CD4-positive, alpha-beta T cell (primary cell): ENCODE measurements around the gene NFATC1. TPM values are rescaled to one million over a fixed set of nuclear protein-coding genes. Genes with fewer than 3 reads are reported as not detected.

Experiments
- ATAC-seq: fragments of 200-7000 bp; cut with Tn5 transposase; one replicate; pipeline ENCODE4 v1.10.0; 2022; ENCODE audit warnings: mild to moderate bottlenecking; ENCODE audit not compliant: poor library complexity
- CTCF ChIA-PET: fragments of 350-600 bp; sonication (Branson Sonifier 250); formaldehyde crosslinking; loops from one replicate; lab custom pipeline; 2021; ENCODE audit warnings: antibody characterized with exemption, inconsistent platforms; lab: Charles Lee
- POLR2A ChIA-PET: fragments of 350-600 bp; sonication (Branson Sonifier 250); formaldehyde crosslinking; loops from one replicate; lab custom pipeline; 2021; ENCODE audit warnings: antibody characterized with exemption, inconsistent platforms; lab: Charles Lee
- DNase-seq, 14 experiments: peaks; one replicate each; pipeline ENCODE4 v3.0.0-alpha.2; 2013 to 2020; ENCODE audit warnings: mixed read lengths in 2 of 14
- H3K27ac ChIP-seq, 2 donors: one replicate each; pipeline versions ENCODE4 v1.5.1 to v1.7.0; 2013; ENCODE audit warnings: low read length in 2 of 2, low read depth in 1 of 2, mild to moderate bottlenecking in 1 of 2
- H3K27me3 ChIP-seq, 2 experiments: 1 replicate in 1 of 2; 2 replicates in 1 of 2; pipeline versions ENCODE4 v1.6.1 to v1.7.0; 2013; ENCODE audit warnings: low read length in 2 of 2, control low read depth in 1 of 2, mild to moderate bottlenecking in 1 of 2, moderate library complexity in 1 of 2; ENCODE audit not compliant: insufficient read depth in 2 of 2, control insufficient read depth in 1 of 2
- H3K36me3 ChIP-seq: one replicate; pipeline ENCODE4 v1.6.1; 2013; ENCODE audit warnings: low read length, control low read depth; ENCODE audit not compliant: insufficient read depth
- H3K4me1 ChIP-seq: one replicate; pipeline ENCODE4 v1.6.1; 2013; ENCODE audit warnings: low read length, control low read depth; ENCODE audit not compliant: insufficient read depth
- H3K4me3 ChIP-seq: one replicate; pipeline ENCODE4 v1.5.1; 2013; ENCODE audit warnings: mild to moderate bottlenecking, low read length, moderate library complexity
- H3K9me3 ChIP-seq, 2 experiments: 1 replicate in 1 of 2; 2 replicates in 1 of 2; pipeline versions ENCODE4 v1.6.1 to v1.7.0; 2013; ENCODE audit warnings: low read length in 2 of 2, mild to moderate bottlenecking in 2 of 2, control low read depth in 1 of 2, moderate library complexity in 1 of 2; ENCODE audit not compliant: control insufficient read depth in 1 of 2, insufficient read depth in 1 of 2
- H3K27ac Mint-ChIP-seq: one replicate; pipeline ENCODE4 v1.8.0; 2020; ENCODE audit warnings: mixed read lengths
- H3K27me3 Mint-ChIP-seq: one replicate; pipeline ENCODE4 v1.8.0; 2021; ENCODE audit warnings: mixed read lengths
- H3K36me3 Mint-ChIP-seq: one replicate; pipeline ENCODE4 v1.8.0; 2021; ENCODE audit warnings: low read depth, mixed read lengths
- H3K4me1 Mint-ChIP-seq: one replicate; pipeline ENCODE4 v1.8.0; 2021; ENCODE audit warnings: low read depth, mixed read lengths
- H3K4me3 Mint-ChIP-seq: one replicate; pipeline ENCODE4 v1.8.0; 2020; ENCODE audit warnings: mild to moderate bottlenecking, mixed read lengths
- H3K9me3 Mint-ChIP-seq: one replicate; pipeline ENCODE4 v1.8.0; 2020; ENCODE audit warnings: mixed read lengths
- CTCF ChIP-seq: fragments of 200-600 bp; IDR thresholded peaks from one replicate; pipeline ENCODE4 v1.8.0; 2022; ENCODE audit warnings: antibody characterized with exemption, mild to moderate bottlenecking
- intact Hi-C, 2 experiments: fragments of 100-400 bp; cut with DNase I in 1 of 2; cut with micrococcal nuclease in 1 of 2; formaldehyde crosslinking; loops; one replicate each; pipeline versions ENCODE4 v1.15.1 to v1.9.0; 2023 to 2025; cut with DNase I, micrococcal nuclease
- total RNA-seq, 174 experiments: library from RNA in 2 of 174; stranded (reverse) in 2 of 174; gene quantifications; one replicate each; pipeline ENCODE4 v1.2.3 and lab custom pipeline; 2021 to 2026

Gene NFATC1
- total RNA-seq, 2 experiments from 2014 or later = 107 to 113 TPM

- no peak for TF ChIP-seq CTCF
- intact Hi-C loops = no loop called here
- Mint-ChIP-seq H3K4me3 (peak overlapping the region; percentile 11), H3K9me3 (no peaks in the 10 kb centered on the region), H3K27ac (no peak overlapping the region), H3K27me3 (no peaks in the 10 kb centered on the region), H3K4me1 (peaks cover 49% of the 10 kb centered on the region), H3K36me3 (peaks cover 53% of the 10 kb centered on the region)
- POLR2A ChIA-PET = no interaction called here
- H3K27ac ChIP-seq = no peak overlapping the region
- H3K4me3 ChIP-seq = no peak overlapping the region
- H3K4me1 ChIP-seq = peaks cover 21% of the 10 kb centered on the region
- no peaks in the 10 kb centered on the region for H3K9me3 ChIP-seq
- ATAC-seq = no peak
- H3K36me3 ChIP-seq = peaks cover 61% of the 10 kb centered on the region
- no peak for DNase-seq
- CTCF ChIA-PET = no interaction called here
- no peaks in the 10 kb centered on the region for H3K27me3 ChIP-seq
These were observed 14.5 kb downstream of the NFATC1 start for GRCh38 chr18:79410171-79410641.

DNA sequence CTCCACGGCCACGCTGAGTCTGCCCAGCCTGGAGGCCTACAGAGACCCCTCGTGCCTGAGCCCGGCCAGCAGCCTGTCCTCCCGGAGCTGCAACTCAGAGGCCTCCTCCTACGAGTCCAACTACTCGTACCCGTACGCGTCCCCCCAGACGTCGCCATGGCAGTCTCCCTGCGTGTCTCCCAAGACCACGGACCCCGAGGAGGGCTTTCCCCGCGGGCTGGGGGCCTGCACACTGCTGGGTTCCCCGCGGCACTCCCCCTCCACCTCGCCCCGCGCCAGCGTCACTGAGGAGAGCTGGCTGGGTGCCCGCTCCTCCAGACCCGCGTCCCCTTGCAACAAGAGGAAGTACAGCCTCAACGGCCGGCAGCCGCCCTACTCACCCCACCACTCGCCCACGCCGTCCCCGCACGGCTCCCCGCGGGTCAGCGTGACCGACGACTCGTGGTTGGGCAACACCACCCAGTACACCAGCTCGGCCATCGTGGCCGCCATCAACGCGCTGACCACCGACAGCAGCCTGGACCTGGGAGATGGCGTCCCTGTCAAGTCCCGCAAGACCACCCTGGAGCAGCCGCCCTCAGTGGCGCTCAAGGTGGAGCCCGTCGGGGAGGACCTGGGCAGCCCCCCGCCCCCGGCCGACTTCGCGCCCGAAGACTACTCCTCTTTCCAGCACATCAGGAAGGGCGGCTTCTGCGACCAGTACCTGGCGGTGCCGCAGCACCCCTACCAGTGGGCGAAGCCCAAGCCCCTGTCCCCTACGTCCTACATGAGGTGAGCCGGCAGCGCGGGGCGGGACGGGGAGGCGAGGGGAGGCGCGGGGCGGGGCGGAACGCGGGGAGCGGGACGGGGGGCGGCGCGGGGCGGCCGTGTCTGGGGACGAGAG is 15.2 kb downstream of the NFATC1 start:
- Histone ChIP-seq H3K4me1 (peaks cover 13% of the 10 kb centered on the region), H3K27ac (no peak overlapping the region), H3K27me3 (no peaks in the 10 kb centered on the region), H3K4me3 (no peak overlapping the region), H3K9me3 (no peaks in the 10 kb centered on the region), H3K36me3 (peaks cover 65% of the 10 kb centered on the region)
- TF ChIP-seq CTCF = no peak
- POLR2A ChIA-PET = no interaction called here
- H3K4me3 Mint-ChIP-seq = no peak overlapping the region
- H3K27ac Mint-ChIP-seq = no peak overlapping the region
- H3K4me1 Mint-ChIP-seq = peaks cover 42% of the 10 kb centered on the region
- peaks cover 49% of the 10 kb centered on the region for H3K36me3 Mint-ChIP-seq
- ATAC-seq (no peak), DNase-seq (no peak)
- intact Hi-C loops = no loop called here
- no peaks in the 10 kb centered on the region for H3K27me3 Mint-ChIP-seq
- CTCF ChIA-PET = no interaction called here
- no peaks in the 10 kb centered on the region for H3K9me3 Mint-ChIP-seq

- ChIA-PET CTCF (no interaction called here), POLR2A (no interaction called here)
- DNase-seq (no peak), ATAC-seq (no peak)
- TF ChIP-seq CTCF = no peak
- Mint-ChIP-seq H3K4me3 (no peak overlapping the region), H3K27me3 (no peaks in the 10 kb centered on the region), H3K9me3 (no peaks in the 10 kb centered on the region), H3K27ac (no peak overlapping the region), H3K36me3 (peaks cover 49% of the 10 kb centered on the region), H3K4me1 (peaks cover 39% of the 10 kb centered on the region)
- intact Hi-C loops = no loop called here
- Histone ChIP-seq H3K4me3 (no peak overlapping the region), H3K27me3 (no peaks in the 10 kb centered on the region), H3K9me3 (no peaks in the 10 kb centered on the region), H3K36me3 (peaks cover 67% of the 10 kb centered on the region), H3K27ac (no peak overlapping the region), H3K4me1 (peaks cover 13% of the 10 kb centered on the region)
These were observed 16.1 kb downstream of the NFATC1 start for GRCh38 chr18:79411614-79412526.
